Measurements from ENCODE around the gene PBRM1.

- TF ChIP-seq POLR2AphosphoS5 (IDR thresholded peaks at IDR 0.05) = no peak
- TF ChIP-seq CTCF (IDR thresholded peaks at IDR 0.05) = no peak
- no peak for TF ChIP-seq EP300 (IDR thresholded peaks at IDR 0.05; ENCODE audit: low read depth)
Measured at GRCh38 chr3:52507359-52507758, 178.4 kb downstream of the PBRM1 start.
